NCI-H128 (cell line): Measurements from ENCODE around the gene AFG1L.

Experiments used
- DNase-seq: peaks from one replicate; lab custom pipeline; 2025; ENCODE audit not compliant: unreplicated experiment; lab: John Stamatoyannopoulos, UW

Gene AFG1L

GRCh38 chr6:108452711-108453195, 157.9 kb downstream of the AFG1L start:
- DNase-seq: no peak

GRCh38 chr6:108453601-108454185, 158.8 kb downstream of the AFG1L start:
- no peak for DNase-seq

GRCh38 chr6:108454356-108454755, 159.5 kb downstream of the AFG1L start:
- DNase-seq: no peak

GRCh38 chr6:108455688-108456087, 160.8 kb downstream of the AFG1L start:
- DNase-seq: no peak

GRCh38 chr6:108463784-108464183, 168.9 kb downstream of the AFG1L start:
- no peak for DNase-seq

- no peak for DNase-seq
Observed at GRCh38 chr6:108464418-108465097, 169.7 kb downstream of the AFG1L start.

GRCh38 chr6:108465098-108465495, 170.2 kb downstream of the AFG1L start:
- DNase-seq: no peak

GRCh38 chr6:108468346-108468745, 173.5 kb downstream of the AFG1L start:
- DNase-seq: no peak

- no peak for DNase-seq
Observed at GRCh38 chr6:108469316-108469715, 174.5 kb downstream of the AFG1L start.

- DNase-seq: no peak
Observed at GRCh38 chr6:108473197-108473596, 178.3 kb downstream of the AFG1L start.

GRCh38 chr6:108476376-108476775, 181.5 kb downstream of the AFG1L start:
- DNase-seq: no peak

GRCh38 chr6:108476847-108477430, 182.1 kb downstream of the AFG1L start:
- peak; percentile 54 for DNase-seq

- DNase-seq: no peak
Observed at GRCh38 chr6:108482559-108482958, 187.7 kb downstream of the AFG1L start.

- DNase-seq: no peak
Observed at GRCh38 chr6:108484016-108484415, 189.2 kb downstream of the AFG1L start.

GRCh38 chr6:108489699-108490098, 194.8 kb downstream of the AFG1L start:
- no peak for DNase-seq

GRCh38 chr6:108492131-108492766, 197.4 kb downstream of the AFG1L start:
- no peak for DNase-seq

- no peak for DNase-seq
Observed at GRCh38 chr6:108494434-108494833, 199.6 kb downstream of the AFG1L start.

GRCh38 chr6:108497883-108498282, 203.0 kb downstream of the AFG1L start:
- no peak for DNase-seq

- DNase-seq: no peak
Observed at GRCh38 chr6:108501559-108501958, 206.7 kb downstream of the AFG1L start.

- no peak for DNase-seq
Observed at GRCh38 chr6:108502832-108503231, 208.0 kb downstream of the AFG1L start.

GRCh38 chr6:108507316-108507715, 212.5 kb downstream of the AFG1L start:
- no peak for DNase-seq
